GM12872 (cell line): ENCODE results near the gene CACNA1E.

Experiments used
- TF ChIP-seq, protein P1 (sequence below): IDR thresholded peaks from 3 replicates; pipeline ENCODE4 v1.5.1; 2011; ENCODE audit warnings: low read depth, mild to moderate bottlenecking, low read length, moderate library complexity; ENCODE audit not compliant: insufficient read depth

CACNA1E gene

DNA sequence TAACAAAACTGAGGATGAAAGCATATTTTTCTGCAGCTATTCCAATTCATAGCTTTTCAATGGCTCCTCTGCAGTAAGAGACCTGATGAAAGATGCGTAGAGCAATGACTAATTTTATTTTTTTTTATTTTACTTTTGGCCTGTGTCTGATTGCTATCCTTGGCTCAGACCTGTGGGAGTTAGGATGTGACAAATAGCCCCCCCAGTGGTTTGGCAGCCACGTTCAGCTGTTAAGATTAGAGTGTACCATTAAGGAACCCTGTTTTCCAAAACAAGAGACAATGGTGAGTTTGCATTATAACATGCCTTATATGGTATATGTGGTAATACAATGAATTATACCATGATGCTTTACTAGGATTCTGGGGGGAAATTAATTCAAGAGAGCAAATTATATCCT, 264.7 kb downstream of the CACNA1E start:
- TF ChIP-seq, protein P1, sequence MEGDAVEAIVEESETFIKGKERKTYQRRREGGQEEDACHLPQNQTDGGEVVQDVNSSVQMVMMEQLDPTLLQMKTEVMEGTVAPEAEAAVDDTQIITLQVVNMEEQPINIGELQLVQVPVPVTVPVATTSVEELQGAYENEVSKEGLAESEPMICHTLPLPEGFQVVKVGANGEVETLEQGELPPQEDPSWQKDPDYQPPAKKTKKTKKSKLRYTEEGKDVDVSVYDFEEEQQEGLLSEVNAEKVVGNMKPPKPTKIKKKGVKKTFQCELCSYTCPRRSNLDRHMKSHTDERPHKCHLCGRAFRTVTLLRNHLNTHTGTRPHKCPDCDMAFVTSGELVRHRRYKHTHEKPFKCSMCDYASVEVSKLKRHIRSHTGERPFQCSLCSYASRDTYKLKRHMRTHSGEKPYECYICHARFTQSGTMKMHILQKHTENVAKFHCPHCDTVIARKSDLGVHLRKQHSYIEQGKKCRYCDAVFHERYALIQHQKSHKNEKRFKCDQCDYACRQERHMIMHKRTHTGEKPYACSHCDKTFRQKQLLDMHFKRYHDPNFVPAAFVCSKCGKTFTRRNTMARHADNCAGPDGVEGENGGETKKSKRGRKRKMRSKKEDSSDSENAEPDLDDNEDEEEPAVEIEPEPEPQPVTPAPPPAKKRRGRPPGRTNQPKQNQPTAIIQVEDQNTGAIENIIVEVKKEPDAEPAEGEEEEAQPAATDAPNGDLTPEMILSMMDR = no peak

DNA sequence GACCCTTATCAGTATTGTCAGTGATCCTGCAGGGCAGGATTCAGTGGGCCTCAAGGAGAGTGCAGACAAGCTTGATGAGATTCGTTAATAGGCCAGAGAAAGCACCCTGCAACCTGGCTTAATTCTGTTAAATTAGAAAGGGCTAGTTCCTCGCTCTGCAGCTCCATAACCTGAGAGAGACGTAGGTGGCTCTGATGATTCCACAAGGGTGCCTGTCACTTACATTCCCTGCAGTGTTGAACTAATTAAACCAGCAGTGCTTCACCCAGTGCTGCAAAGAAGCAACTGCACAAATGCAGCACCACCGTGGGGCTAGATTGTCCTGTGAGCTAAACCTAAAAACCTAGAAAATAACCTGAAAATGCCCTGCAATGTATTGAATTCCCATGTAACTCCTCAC, 270.8 kb downstream of the CACNA1E start:
- TF ChIP-seq, protein P1 = no peak

DNA sequence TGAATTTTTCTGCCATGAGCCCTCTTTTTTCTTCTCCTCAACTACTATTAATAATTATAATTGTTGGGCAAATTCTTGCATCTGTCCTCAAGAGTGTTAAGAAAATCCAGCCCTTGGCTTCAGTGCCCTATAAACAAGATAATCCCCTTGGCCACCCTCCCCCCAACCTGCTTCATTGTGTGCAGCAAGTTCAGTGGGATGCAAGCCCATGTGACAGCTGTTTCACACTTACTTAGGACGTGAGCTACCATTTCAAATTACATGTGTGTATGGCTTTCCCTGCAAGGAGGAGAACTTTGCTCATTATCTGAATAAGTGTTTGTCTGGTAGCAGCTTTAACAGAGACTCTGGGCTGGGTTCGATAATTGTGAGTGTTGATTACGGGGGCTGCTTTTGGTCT, 276.2 kb downstream of the CACNA1E start:
- TF ChIP-seq, protein P1 = no peak

DNA sequence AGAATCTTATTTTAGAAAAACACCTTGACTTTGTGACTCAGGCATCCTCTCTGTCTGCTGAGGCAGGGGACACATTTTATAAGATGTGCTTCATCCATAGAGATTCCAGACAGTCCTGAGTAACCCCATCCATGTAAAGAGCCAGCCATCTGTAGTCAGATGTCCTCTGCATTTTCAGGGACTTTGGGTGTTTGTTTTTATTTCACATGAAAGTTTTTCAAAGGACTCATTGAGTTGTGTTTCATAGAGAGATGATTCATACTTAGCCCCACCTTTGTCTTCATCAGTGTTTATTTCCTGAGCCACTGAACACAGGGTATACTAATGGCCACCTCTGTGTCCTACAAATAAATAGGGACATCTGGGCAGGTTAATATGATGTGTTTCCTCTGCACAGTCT, 280.4 kb downstream of the CACNA1E start:
- TF ChIP-seq, protein P1 = no peak

DNA sequence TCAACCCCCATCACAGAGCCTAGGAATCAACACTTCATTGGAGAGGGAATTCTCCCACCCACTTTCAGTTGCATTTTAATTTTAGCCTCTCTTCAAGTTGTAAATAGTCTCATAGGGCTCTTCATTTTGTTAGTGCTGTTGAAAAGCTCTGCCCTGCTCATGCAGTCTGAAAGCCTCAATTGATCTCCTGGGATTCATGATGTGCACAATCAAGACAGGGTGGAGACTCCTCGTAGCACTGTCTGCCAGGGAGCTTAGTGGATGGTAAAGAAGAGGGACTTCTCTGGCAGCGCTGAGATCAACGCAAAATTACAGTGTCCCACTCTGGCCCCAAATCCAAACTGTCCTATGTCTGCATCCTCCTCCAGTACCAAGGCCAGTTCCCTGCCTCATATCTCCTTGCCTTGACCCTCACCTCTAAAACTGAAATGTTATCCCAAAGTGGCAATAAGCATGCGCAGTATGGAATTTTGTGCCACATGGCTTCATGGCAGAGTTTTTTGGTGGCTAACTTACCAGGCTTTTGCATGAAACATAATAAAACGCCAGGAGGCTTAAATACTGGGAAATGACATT, 282.2 kb downstream of the CACNA1E start:
- TF ChIP-seq, protein P1 = no peak

DNA sequence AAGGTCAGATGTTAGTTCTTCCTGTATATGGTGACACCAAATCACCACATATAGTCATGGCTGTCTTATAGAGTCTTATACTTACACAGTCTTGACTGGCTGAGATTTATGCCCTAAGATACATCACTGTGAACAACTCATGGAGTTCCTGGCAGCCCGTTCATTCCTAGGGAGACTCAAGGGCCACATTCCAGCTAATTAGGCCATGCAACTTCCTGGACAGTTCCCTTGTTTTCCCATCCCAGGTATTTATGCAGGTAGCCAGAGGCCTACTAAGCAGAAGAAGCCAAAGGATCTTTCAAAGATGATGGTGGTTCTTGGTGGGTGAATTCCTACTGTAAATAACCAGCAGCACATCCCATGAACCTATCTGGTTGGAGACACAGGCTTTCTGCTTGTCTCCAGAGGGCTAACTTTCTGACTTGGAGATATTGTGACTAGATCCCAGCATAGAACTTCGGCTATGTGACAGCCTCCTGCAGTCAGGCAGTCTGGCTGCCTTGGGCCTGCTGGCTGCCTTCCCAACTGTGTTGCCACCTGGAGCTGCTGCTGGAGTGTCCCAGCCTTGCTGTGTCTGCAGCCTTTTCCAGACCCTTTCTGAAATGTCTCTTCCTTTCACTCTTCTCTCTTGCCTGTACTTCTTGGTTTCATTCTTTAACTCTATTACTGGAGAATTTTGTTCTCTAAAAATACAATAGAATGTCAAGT, 283.8 kb downstream of the CACNA1E start:
- TF ChIP-seq, protein P1 = no peak

DNA sequence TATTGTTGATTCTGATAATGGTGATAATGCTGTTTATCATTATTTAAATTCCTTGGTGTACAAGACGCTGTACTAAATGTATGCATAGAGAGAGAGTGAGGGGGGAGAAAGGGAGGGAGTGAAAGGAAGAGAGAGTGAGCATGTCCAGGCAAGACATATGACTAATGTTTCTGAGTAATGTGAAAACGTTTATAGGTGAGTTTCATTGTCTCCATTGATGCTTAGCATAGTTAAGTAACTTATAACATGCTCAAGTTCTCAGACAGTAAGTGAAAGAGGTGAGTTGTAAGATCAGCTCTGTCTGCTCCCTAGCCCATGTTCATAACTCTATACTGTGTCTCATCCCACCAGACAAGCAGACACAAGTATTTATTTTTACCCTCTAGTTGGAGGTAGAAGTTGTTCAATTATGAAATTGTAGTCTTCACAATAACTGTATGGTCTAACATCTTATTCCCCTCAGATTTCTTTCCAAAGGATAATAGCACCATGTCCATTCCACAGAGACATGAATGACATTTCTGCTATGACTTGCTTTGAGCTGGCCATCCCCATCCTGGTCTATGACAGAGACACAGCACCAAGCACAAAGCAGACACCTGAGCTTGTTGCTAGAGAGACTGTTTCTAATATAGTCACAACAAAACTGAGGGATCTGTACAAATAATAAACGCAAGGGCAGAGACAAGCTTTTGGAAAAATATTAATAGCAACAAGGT, 285.1 kb downstream of the CACNA1E start:
- TF ChIP-seq, protein P1 = no peak
